ENCODE results near the gene SPRR2A. TPM values are rescaled to one million over a fixed set of nuclear protein-coding genes. Genes with fewer than 3 reads are reported as not detected.

SPRR2A gene
- total RNA-seq: 1 to 10 TPM in 1 of 4 donors, not detected in 3; 2.5 TPM

- DNase-seq (ENCODE audit: extremely low spot score): no peak
- Histone ChIP-seq H3K4me3 (no peak within 1 kb of the TSS), H3K27ac (replicated peaks in 1 of 4) (no peak within 1 kb of the TSS), H3K27me3 (no peaks in the 10 kb centered on the region), H3K9me3 (peaks cover 0 to 8% (median 0%) of the 10 kb centered on the region in 4 donors), H3K36me3 (no peaks in the 10 kb centered on the region), H3K4me1 (no peaks in the 10 kb centered on the region)
- 65% methylated on average over 2 of the region's 2 CpGs for WGBS
- TF ChIP-seq POLR2A (IDR thresholded peaks at IDR 0.05; ENCODE audit: low read depth) (no peak), POLR2AphosphoS5 (IDR thresholded peaks at IDR 0.05) (no peak), EP300 (IDR thresholded peaks at IDR 0.05) (no peak), CTCF (IDR thresholded peaks at IDR 0.05) (no peak)
- intact Hi-C loops (cut with DNase I): no loop called here
Observed at GRCh38 chr1:153057375-153057774, at the start of gene SPRR2A. TSS of gene SPRR2A (minus strand) at chr1:153057512. CDS start at chr1:153056735, 777 bp downstream.

GRCh38 chr1:153100245-153100644 is 42.9 kb upstream of the SPRR2A start:
- H3K9me3 ChIP-seq: peaks cover 0 to 6% (median 2%) of the 10 kb centered on the region in 4 donors
- WGBS: 90% methylated on average over 5 of the region's 5 CpGs

GRCh38 chr1:153099461-153100045 is 42.2 kb upstream of the SPRR2A start:
- H3K27me3 ChIP-seq: no peaks in the 10 kb centered on the region

More at GRCh38 chr1:153100245-153100644, 42.9 kb upstream of the SPRR2A start:
- intact Hi-C loops (cut with DNase I): no loop called here
- H3K4me3 ChIP-seq: no peak overlapping the region
- no peak for DNase-seq (ENCODE audit: extremely low spot score)
- no peaks in the 10 kb centered on the region for H3K27me3 ChIP-seq
- TF ChIP-seq POLR2AphosphoS5 (IDR thresholded peaks at IDR 0.05) (no peak), POLR2A (IDR thresholded peaks at IDR 0.05; ENCODE audit: low read depth) (no peak), EP300 (IDR thresholded peaks at IDR 0.05) (no peak), CTCF (IDR thresholded peaks at IDR 0.05) (no peak)
- H3K36me3 ChIP-seq: no peaks in the 10 kb centered on the region
- H3K4me1 ChIP-seq: no peaks in the 10 kb centered on the region
- H3K27ac ChIP-seq (replicated peaks in 1 of 4): no peak overlapping the region

GRCh38 chr1:153095764-153096163 is 38.5 kb upstream of the SPRR2A start:
- intact Hi-C loops (cut with DNase I): no loop called here
- no peak overlapping the region for H3K27ac ChIP-seq (replicated peaks in 1 of 4)
- no peak for DNase-seq (ENCODE audit: extremely low spot score)

More at GRCh38 chr1:153099461-153100045, 42.2 kb upstream of the SPRR2A start:
- WGBS: 87% methylated on average over 9 of the region's 9 CpGs
- Histone ChIP-seq H3K27ac (replicated peaks in 1 of 4) (no peak overlapping the region), H3K4me1 (no peaks in the 10 kb centered on the region), H3K9me3 (no peaks in the 10 kb centered on the region), H3K4me3 (no peak overlapping the region), H3K36me3 (no peaks in the 10 kb centered on the region)
- intact Hi-C loops (cut with DNase I): no loop called here
- TF ChIP-seq EP300 (IDR thresholded peaks at IDR 0.05): no peak
- no peak for DNase-seq (ENCODE audit: extremely low spot score)

GRCh38 chr1:153094426-153094825 is 37.1 kb upstream of the SPRR2A start, which contains the start of gene SPRR2E:
TSS of gene SPRR2E (minus strand) at chr1:153094526. CDS start at chr1:153093751, 775 bp downstream.
- DNase-seq (ENCODE audit: extremely low spot score): no peak
- no peak for TF ChIP-seq EP300 (IDR thresholded peaks at IDR 0.05)
- no peak for TF ChIP-seq POLR2A (IDR thresholded peaks at IDR 0.05; ENCODE audit: low read depth)
- Histone ChIP-seq H3K36me3 (no peaks in the 10 kb centered on the region), H3K9me3 (no peaks in the 10 kb centered on the region), H3K27me3 (no peaks in the 10 kb centered on the region), H3K27ac (replicated peaks in 1 of 4) (no peak within 1 kb of the TSS), H3K4me3 (no peak within 1 kb of the TSS), H3K4me1 (no peaks in the 10 kb centered on the region)
- intact Hi-C loops (cut with DNase I): no loop called here

More at GRCh38 chr1:153095764-153096163, 38.5 kb upstream of the SPRR2A start:
- Histone ChIP-seq H3K9me3 (no peaks in the 10 kb centered on the region), H3K27me3 (no peaks in the 10 kb centered on the region), H3K4me3 (no peak overlapping the region), H3K4me1 (no peaks in the 10 kb centered on the region), H3K36me3 (no peaks in the 10 kb centered on the region)
- TF ChIP-seq CTCF (IDR thresholded peaks at IDR 0.05): no peak

GRCh38 chr1:153087652-153088051 is 30.3 kb upstream of the SPRR2A start:
- 81% methylated on average over 1 of the region's 1 CpG for WGBS

More at GRCh38 chr1:153087652-153088051, 30.3 kb upstream of the SPRR2A start:
- no peak overlapping the region for H3K4me3 ChIP-seq
- no peak overlapping the region for H3K27ac ChIP-seq (replicated peaks in 1 of 4)
- TF ChIP-seq POLR2AphosphoS5 (IDR thresholded peaks at IDR 0.05): no peak
- TF ChIP-seq EP300 (IDR thresholded peaks at IDR 0.05): no peak
- intact Hi-C loops (cut with DNase I): no loop called here
- H3K36me3 ChIP-seq: no peaks in the 10 kb centered on the region
- no peaks in the 10 kb centered on the region for H3K9me3 ChIP-seq
- no peaks in the 10 kb centered on the region for H3K4me1 ChIP-seq
- DNase-seq (ENCODE audit: extremely low spot score): no peak
- H3K27me3 ChIP-seq: no peaks in the 10 kb centered on the region

Data from esophagus muscularis mucosa (tissue), 4 donors.